Hematopoietic multipotent progenitor cell treated with erythropoietin and hydrocortisone succinate and interleukin-3 and kit ligand, for 15 days (in vitro differentiated cells): ENCODE results near the gene AHI1.
"Not testable (repeated sequence)": the region's sequence is repeated elsewhere in the genome, so short reads cannot be mapped to it uniquely, and the experiment has no call there.

Experiments
- DNase-seq: peaks from one replicate; pipeline ENCODE4 v3.0.0-alpha.2; 2015; ENCODE audit warnings: low spot score

Gene AHI1

DNA sequence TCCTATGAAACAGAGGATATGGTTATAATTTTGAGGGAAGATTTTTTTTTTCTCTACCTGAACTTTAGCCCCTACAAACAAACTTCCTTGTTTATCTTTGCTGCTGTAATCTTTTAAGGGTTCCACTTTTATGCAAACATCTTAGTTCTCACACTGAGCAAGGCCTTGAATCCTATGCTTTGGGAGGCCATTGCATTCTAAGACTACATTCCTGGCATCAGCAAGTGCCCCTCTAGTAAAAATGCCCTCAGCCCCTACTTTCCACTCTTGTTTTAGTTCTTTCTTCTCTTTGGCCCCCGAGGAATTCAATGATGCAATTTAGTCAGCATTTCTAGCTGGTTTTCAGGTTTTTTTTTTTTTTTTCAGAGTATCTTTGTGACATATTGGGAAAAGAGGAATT, 8.1 kb upstream of the AHI1 start:
- DNase-seq: no peak

DNA sequence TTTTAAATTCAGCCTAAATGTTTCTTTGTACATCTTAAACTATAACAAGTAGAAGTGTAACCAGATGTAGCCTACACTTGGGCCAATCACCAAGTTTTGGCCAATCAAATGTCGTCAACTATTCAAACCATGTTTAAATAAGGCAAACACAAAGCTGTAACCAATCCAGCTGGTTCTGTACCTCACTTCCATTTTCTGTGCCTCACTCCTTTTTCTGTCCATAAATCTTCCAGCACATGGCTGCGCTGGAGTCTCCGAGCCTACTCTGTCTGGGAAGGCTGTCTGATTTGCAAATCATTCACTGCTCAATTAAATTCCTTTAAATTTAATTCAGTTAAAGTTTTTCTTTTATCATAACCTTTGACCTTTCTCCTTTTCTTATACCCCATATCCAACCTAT, 7.7 kb upstream of the AHI1 start:
- DNase-seq: no peak

GRCh38 chr6:135504734-135505133, 7.2 kb upstream of the AHI1 start:
- no peak for DNase-seq

DNA sequence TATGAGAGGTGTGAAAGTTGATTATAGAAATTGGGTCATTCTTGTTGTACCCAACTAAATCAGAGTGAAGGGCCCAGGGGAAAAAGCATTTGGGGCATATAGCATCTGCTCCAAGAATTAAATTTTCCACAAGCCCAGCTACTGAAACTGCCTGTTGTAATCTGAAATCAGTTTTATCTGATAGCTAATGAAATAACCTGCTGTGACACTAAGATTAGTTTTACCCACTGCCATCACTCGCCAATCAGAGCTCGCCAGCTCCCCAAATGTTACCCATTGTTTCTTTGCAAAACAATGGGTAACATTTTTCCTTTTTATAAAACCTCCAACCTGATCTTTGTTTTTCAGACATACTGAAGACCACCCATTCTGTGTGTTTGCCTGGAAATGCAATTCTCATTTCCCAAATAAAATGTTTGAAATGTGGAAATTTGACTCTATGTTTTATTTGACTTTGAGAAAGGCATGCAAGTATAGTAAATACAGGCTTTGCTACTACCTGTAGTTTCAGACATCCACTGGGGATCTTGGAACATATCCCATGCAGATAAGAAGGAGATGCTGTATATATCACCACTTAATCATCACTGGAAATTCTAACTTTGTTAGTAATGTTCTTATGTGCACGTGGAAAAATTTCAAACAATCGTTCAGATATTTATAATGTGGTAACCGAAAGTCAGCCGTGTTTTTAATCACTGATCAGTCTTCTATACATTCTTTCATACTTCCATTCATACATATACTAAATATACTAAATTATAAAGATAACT, 6.3 kb upstream of the AHI1 start:
- no peak for DNase-seq

DNA sequence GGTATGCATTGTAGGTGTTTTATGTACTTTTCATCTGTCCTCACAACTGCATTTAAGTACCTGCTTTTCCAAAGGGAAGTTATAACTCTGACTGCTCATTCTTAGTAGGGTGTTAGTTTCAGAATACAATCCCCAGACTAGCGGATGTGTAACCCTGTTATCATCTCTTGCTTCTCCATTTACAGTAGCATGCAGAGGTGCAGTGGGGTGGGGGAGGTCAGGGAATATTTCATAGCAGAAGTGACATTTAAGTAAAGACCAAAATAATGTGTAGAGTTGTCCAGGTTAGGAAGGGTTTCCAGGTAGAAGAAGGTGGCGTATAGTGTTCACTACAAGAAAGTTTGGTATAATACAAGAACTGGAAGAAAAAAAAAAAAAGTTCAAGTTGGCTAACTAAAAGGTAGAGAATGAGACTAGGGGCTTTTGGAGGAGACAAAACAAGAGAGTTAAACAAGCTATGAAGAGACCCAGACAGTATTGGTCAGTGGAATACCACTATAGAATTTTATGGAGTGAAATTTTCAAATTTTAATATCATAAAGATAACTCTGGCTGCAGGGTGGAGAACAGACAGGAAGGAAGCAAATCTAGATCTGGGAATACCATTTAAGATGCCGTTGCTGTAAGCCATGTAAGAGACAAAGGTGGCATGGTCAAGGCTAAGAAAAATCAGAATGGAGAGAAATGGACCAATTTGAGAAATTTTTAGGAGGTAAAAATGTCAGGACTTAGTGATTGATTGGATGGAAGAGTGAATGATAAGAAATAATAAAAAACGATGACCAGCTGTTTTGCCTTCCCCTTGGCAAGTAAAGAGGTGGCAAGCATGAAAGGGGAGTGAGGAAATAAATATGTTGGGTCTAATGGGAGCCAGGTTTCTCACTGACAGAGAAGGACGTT, 2.2 kb upstream of the AHI1 start:
- DNase-seq: no peak

GRCh38 chr6:135498185-135498841, 773 bp upstream of the AHI1 start:
- peak; percentile 55 for DNase-seq

DNA sequence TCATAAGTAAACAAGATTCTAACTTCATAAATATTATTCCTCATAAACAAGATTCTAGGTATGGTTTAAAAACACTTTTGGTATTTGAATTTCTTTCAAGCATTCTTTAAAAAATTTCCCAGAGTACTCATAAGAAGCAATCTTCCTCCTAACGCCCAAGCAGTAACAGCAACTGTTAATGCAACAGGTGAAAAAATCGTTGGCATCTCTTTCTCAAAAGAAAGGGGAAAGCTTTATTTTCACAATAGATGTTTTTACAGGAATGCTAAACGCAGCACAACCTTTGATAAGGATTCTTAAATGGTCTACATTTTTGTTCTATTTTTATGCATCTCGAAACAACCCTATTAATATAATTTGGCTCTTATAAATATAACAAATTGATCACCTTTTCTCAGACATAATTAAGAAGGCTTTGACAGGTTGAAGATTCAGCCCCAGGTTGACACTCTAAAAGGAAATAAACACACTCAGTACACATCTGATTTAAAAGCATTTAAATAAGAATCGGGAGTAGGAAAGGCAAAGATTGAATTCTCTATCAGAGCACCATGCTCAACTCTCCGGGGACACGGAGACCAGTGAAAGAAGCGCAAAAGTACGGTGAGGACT, 634 bp downstream of the AHI1 start:
- DNase-seq: peak; percentile 9

DNA sequence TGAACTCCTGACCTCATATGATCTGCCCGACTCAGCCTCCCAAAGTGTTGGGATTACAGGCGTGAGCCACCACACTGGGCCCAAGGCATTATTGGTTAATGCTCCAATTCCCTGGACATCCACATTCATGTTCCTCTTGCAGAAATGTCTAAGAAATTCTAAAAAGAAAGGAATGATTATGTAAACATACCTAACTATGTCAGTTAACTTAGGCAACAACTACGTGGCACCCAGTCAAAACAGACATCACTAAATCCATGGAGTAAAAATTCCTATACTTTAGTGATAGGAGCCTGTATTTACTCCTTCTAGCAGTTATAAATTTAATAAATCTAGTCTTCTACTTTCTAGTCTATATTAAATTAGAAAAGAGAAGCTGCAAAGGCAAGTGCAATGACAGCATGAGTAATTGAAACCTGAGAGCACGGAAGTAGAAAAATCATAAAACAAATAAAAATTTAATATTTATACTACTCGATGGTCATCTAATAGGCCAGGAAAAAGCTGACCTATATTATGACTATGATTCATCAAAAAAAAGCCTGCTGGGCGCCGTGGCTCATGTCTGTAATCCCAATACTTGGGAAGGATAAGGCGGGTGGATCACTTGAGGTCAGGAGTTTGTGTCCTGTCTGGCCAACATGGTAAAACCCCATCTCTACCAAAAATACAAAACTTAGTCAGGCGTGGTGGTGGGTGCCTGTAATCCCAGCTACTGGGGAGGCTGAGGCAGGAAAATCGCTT, 4.2 kb downstream of the AHI1 start:
- DNase-seq: no peak

DNA sequence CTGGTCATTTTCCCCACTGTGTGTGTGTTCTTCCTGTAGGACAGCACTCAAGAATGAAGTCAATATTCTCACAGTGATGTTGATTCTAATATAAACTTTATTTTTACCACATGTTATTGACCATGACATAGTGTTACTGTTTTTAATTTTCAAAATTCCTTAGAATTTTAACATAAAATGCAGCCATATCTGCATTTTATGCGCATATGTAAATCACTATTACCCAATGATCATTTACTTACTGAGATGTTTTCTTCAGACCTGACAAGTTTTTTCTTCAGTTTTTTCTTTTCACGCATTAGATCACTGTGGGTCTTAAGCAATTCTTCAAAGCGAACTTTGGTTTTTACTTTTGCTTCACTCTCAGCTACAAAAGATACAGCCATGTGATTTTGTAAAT, 7.2 kb downstream of the AHI1 start:
- no peak for DNase-seq

DNA sequence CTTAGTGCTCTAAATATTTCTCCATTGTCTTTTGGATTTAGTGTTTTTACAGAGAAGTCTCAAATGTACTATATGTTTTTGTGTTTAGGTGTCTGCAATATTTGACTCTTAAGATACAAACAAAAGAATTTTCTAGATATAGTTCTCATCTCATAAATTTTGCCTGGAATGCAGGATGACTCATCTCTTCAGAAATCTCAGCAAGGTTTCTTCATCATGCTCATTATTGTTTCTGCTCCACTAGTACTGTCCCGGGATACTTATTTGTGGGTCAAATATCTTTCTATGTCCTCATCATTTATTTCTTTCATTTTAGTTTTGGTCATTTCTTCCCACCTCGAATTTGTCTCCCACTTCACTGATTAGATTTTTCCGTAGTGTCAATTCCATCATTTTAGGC, 9.5 kb downstream of the AHI1 start:
- no peak for DNase-seq

DNA sequence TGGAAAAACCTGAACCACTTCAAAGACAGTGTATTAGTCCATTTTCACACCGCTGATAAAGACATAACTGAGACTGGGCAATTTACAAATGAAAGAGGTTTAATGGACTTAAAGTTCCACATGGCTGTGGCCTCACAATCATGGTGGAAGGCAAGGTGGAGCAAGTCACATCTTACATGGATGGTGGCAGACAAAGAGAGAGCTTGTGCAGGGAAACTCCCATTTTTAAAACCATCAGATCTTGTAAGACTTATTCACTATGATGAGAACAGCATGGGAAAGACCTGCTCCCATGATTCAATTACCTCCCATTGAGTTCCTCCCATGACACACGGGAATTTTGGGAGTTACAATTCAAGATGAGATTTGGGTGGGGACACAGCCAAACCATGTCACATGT, 13.6 kb downstream of the AHI1 start:
- not testable (repeated sequence) for DNase-seq

DNA sequence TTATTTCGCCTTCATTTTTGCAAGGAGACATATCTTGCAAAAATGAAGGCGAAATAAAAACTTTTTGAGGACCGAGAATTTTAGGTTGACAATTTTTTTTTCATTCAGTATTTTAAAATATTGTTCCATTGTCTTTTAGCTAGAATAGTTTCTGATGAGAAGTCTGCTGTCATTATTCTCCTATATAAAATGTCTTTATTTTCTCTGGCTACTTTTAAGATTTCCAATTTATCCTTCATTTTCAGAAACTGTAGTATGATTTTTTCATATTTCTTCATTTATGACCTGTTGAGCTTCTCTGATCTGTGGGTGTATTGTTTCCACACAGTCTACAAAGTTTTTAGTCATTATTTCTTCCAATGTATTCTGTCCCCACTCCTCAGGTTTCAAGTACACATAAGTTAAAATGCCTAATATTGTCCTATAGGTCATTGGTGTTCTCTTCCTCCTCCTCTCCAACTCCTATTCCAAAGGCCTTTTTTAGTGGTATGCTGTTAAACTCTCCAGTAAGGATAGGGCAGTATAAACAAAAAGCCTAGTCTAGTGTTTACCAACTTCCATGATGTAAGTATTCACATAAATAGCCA, 15.7 kb downstream of the AHI1 start:
- no peak for DNase-seq

GRCh38 chr6:135479601-135480000, 17.9 kb downstream of the AHI1 start:
- DNase-seq: no peak

DNA sequence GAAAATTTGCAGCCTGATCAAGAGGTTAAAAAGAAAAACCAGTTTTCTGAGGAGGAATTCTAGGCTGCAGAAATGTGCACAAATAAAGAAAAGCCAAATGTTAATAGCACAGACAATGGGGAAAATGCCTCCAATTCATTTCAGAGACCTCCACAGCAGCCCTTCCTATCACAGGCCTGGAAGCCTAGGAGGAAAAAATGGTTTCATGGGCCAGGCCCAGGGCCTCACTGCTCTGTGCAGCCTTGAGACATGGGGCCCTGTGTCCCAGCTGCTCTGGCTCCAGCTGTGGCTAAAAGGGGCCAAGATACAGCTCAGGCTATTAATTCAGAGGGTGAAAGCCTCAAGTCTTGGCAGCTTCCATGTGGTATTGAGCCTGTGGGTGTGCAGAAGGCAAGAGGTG, 18.9 kb downstream of the AHI1 start:
- no peak for DNase-seq

- DNase-seq: no peak
Measured at GRCh38 chr6:135475292-135475886, 22.2 kb downstream of the AHI1 start.

GRCh38 chr6:135474362-135474761, 23.2 kb downstream of the AHI1 start:
- no peak for DNase-seq

DNA sequence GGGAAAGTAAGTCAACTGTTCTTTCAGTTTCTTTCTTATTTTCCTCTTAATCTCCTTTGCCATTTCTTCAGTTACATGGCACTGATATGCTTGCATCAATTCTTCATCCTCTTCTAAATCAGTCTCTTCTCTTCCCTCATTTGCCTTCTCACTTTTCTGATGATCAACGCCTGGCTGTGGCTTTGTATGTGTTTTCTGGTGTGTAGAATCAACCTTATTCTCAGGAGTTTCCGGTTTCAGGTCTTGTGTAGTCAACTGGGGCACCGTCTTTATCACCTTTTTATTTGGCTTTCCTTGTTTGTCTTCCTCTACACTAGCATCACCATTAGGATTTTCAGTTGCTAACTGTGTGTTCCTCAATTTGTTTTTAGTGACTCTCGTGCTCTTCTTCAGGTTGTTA, 31.6 kb downstream of the AHI1 start:
- DNase-seq: no peak

DNA sequence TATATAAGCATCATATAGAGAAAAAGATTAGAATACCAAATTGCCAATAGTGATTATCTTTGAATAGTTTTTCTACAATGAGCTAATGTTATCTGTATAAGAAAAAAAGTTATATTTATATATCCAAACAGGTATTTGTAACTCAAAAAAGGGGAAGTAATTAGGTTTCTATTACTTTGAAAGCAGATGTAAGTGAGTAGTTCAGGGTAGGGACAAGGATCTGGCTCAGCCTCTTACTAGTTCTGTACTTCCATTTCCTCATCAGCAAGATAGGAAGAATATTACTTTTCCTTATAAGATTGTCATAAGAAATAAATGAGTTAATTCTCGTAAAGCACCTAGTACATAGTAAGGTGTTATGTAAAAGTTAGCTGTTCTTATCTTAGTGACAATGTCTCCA, 32.2 kb downstream of the AHI1 start:
- DNase-seq: no peak

- DNase-seq: no peak
Measured at GRCh38 chr6:135464634-135465033, 32.9 kb downstream of the AHI1 start.

GRCh38 chr6:135461208-135461607, 36.3 kb downstream of the AHI1 start:
- no peak for DNase-seq

- DNase-seq: no peak
Measured at GRCh38 chr6:135458051-135458450, 39.5 kb downstream of the AHI1 start.
